SK-N-SH treated with all-trans-retinoic acid at 6 μM for 48 hours (cell line): ENCODE measurements around the gene VIT.
"Not testable (repeated sequence)": the region's sequence is repeated elsewhere in the genome, so short reads cannot be mapped to it uniquely, and the experiment has no call there.

Experiments used
- ARNTL ChIP-seq: fragments of 450-650 bp; formaldehyde crosslinking; IDR thresholded peaks from 2 replicates; pipeline ENCODE4 v1.5.0; 2020; ENCODE audit warnings: low read depth, mild to moderate bottlenecking, moderate library complexity, borderline replicate concordance
- ZFP3 ChIP-seq: fragments of 250-450 bp; sonication (Bioruptor Pico); IDR thresholded peaks from 2 replicates; pipeline ENCODE4 v1.5.0; 2020; ENCODE audit warnings: mild to moderate bottlenecking, moderate library complexity
- ZNF70 ChIP-seq: fragments of 450-650 bp; formaldehyde crosslinking; IDR thresholded peaks from 2 replicates; pipeline ENCODE4 v1.5.0; 2020; ENCODE audit warnings: mild to moderate bottlenecking, moderate library complexity
- TF ChIP-seq, protein P1 (sequence below): fragments of 250-450 bp; sonication (Bioruptor Pico); IDR thresholded peaks from 2 replicates; pipeline ENCODE4 v1.8.0; 2020; ENCODE audit warnings: mild to moderate bottlenecking, moderate library complexity, borderline replicate concordance
- TF ChIP-seq, protein P2 (sequence below): fragments of 250-450 bp; sonication (Bioruptor Pico); IDR thresholded peaks from 2 replicates; pipeline ENCODE4 v1.5.1; 2020; ENCODE audit warnings: low read depth, mild to moderate bottlenecking, moderate library complexity
- TF ChIP-seq, protein P3 (sequence below): fragments of 250-450 bp; sonication (Bioruptor Pico); IDR thresholded peaks from 2 replicates; pipeline ENCODE4 v1.5.0; 2020; ENCODE audit warnings: mild to moderate bottlenecking, moderate library complexity

DNA sequence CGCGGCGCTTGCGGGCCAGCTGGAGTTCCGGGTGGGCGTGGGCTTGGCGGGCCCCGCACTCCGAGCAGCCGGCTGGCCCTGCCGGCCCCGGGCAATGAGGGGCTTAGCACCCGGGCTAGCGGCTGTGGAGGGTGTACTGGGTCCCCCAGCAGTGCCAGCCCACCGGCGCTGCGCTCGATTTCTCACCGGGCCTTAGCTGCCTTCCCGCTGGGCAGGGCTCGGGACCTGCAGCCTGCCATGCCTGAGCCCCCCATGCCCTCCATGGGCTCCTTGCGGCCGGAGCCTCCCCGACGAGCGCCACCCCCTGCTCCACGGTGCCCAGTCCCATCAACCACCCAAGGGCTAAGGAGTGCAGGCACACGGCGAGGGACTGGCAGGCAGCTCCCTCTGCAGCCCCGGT is 8.2 kb upstream of the VIT start:
- TF ChIP-seq, protein P1, sequence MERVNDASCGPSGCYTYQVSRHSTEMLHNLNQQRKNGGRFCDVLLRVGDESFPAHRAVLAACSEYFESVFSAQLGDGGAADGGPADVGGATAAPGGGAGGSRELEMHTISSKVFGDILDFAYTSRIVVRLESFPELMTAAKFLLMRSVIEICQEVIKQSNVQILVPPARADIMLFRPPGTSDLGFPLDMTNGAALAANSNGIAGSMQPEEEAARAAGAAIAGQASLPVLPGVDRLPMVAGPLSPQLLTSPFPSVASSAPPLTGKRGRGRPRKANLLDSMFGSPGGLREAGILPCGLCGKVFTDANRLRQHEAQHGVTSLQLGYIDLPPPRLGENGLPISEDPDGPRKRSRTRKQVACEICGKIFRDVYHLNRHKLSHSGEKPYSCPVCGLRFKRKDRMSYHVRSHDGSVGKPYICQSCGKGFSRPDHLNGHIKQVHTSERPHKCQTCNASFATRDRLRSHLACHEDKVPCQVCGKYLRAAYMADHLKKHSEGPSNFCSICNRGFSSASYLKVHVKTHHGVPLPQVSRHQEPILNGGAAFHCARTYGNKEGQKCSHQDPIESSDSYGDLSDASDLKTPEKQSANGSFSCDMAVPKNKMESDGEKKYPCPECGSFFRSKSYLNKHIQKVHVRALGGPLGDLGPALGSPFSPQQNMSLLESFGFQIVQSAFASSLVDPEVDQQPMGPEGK (CRISPR knock-in tag): not testable (repeated sequence)
- not testable (repeated sequence) for TF ChIP-seq ZNF70 (CRISPR knock-in tag); ZFP3; ARNTL (CRISPR knock-in tag)
- TF ChIP-seq, protein P2, sequence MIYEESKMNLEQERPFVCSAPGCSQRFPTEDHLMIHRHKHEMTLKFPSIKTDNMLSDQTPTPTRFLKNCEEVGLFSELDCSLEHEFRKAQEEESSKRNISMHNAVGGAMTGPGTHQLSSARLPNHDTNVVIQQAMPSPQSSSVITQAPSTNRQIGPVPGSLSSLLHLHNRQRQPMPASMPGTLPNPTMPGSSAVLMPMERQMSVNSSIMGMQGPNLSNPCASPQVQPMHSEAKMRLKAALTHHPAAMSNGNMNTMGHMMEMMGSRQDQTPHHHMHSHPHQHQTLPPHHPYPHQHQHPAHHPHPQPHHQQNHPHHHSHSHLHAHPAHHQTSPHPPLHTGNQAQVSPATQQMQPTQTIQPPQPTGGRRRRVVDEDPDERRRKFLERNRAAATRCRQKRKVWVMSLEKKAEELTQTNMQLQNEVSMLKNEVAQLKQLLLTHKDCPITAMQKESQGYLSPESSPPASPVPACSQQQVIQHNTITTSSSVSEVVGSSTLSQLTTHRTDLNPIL: not testable (repeated sequence)
- TF ChIP-seq, protein P3, sequence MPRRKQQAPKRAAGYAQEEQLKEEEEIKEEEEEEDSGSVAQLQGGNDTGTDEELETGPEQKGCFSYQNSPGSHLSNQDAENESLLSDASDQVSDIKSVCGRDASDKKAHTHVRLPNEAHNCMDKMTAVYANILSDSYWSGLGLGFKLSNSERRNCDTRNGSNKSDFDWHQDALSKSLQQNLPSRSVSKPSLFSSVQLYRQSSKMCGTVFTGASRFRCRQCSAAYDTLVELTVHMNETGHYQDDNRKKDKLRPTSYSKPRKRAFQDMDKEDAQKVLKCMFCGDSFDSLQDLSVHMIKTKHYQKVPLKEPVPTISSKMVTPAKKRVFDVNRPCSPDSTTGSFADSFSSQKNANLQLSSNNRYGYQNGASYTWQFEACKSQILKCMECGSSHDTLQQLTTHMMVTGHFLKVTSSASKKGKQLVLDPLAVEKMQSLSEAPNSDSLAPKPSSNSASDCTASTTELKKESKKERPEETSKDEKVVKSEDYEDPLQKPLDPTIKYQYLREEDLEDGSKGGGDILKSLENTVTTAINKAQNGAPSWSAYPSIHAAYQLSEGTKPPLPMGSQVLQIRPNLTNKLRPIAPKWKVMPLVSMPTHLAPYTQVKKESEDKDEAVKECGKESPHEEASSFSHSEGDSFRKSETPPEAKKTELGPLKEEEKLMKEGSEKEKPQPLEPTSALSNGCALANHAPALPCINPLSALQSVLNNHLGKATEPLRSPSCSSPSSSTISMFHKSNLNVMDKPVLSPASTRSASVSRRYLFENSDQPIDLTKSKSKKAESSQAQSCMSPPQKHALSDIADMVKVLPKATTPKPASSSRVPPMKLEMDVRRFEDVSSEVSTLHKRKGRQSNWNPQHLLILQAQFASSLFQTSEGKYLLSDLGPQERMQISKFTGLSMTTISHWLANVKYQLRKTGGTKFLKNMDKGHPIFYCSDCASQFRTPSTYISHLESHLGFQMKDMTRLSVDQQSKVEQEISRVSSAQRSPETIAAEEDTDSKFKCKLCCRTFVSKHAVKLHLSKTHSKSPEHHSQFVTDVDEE (CRISPR knock-in tag): not testable (repeated sequence)
